Keratinocyte (primary cell): Measurements from ENCODE around the gene USP37. TPM values are rescaled to one million over a fixed set of nuclear protein-coding genes. Genes with fewer than 3 reads are reported as not detected.

ENCODE experiments used
- DNase-seq: peaks from one replicate; pipeline ENCODE4 v3.0.0-alpha.2; 2011; ENCODE audit warnings: low read depth, missing footprints, low spot score
- FAIRE-seq: peaks from 2 replicates; lab custom pipeline; 2011; peaks lifted over from hg19 to GRCh38; lab: Jason Lieb, UNC
- H2AFZ ChIP-seq: 2 replicates; pipeline ENCODE4 v1.6.0; 2012; ENCODE audit warnings: low read length, control low read depth, inconsistent platforms; ENCODE audit not compliant: control insufficient read depth
- H3K27ac ChIP-seq: 2 replicates; pipeline ENCODE4 v1.5.1; 2011; ENCODE audit warnings: low read length; ENCODE audit not compliant: control insufficient read depth, insufficient read depth
- H3K27me3 ChIP-seq: 3 replicates; pipeline ENCODE4 v1.6.0; 2011; ENCODE audit warnings: low read length; ENCODE audit not compliant: control insufficient read depth, insufficient read depth; ENCODE audit errors: extremely low read depth
- H3K36me3 ChIP-seq, 2 experiments: 2 replicates in 1 of 2; 3 replicates in 1 of 2; pipeline ENCODE4 v1.5.1; 2011; ENCODE audit warnings: low read length in 2 of 2, mild to moderate bottlenecking in 1 of 2; ENCODE audit not compliant: control insufficient read depth in 2 of 2, insufficient read depth in 2 of 2; ENCODE audit errors: extremely low read depth in 1 of 2
- H3K4me1 ChIP-seq: 3 replicates; pipeline ENCODE4 v1.5.1; 2011; ENCODE audit warnings: low read length; ENCODE audit not compliant: control insufficient read depth, insufficient read depth; ENCODE audit errors: extremely low read depth
- H3K4me2 ChIP-seq: 3 replicates; pipeline ENCODE4 v1.6.0; 2011; ENCODE audit warnings: low read depth, low read length; ENCODE audit not compliant: control insufficient read depth, insufficient read depth; ENCODE audit errors: extremely low read depth
- H3K4me3 ChIP-seq, 3 experiments: fragments of 200-600 bp in 1 of 3; sonication (generic) in 1 of 3; 2 replicates in 2 of 3; 3 replicates in 1 of 3; pipeline ENCODE4 v1.5.1; 2011 to 2016; ENCODE audit warnings: low read length in 3 of 3, mild to moderate bottlenecking in 3 of 3, control low read depth in 2 of 3, inconsistent platforms in 1 of 3, low read depth in 1 of 3, mixed read lengths in 1 of 3, mixed run types in 1 of 3, moderate library complexity in 1 of 3; ENCODE audit not compliant: control insufficient read depth in 2 of 3, insufficient read depth in 2 of 3; ENCODE audit errors: extremely low read depth in 1 of 3
- H3K79me2 ChIP-seq: 2 replicates; pipeline ENCODE4 v1.6.0; 2012; ENCODE audit warnings: low read length; ENCODE audit not compliant: control insufficient read depth, insufficient read depth
- H3K9ac ChIP-seq: 3 replicates; pipeline ENCODE4 v1.6.0; 2011; ENCODE audit warnings: low read length; ENCODE audit not compliant: control insufficient read depth, insufficient read depth; ENCODE audit errors: extremely low read depth
- H3K9me1 ChIP-seq: 3 replicates; pipeline ENCODE4 v1.6.0; 2011; ENCODE audit warnings: low read length; ENCODE audit not compliant: control insufficient read depth, insufficient read depth; ENCODE audit errors: extremely low read depth
- H3K9me3 ChIP-seq: 2 replicates; pipeline ENCODE4 v1.5.1; 2012; ENCODE audit warnings: low read depth, low read length; ENCODE audit not compliant: control insufficient read depth
- H4K20me1 ChIP-seq: 3 replicates; pipeline ENCODE4 v1.6.0; 2011; ENCODE audit warnings: low read length; ENCODE audit not compliant: control insufficient read depth, insufficient read depth; ENCODE audit errors: extremely low read depth
- CTCF ChIP-seq, 3 experiments: IDR thresholded peaks in 1 of 3; conservative IDR thresholded peaks in 1 of 3; optimal IDR thresholded peaks in 1 of 3; 2 replicates in 2 of 3; 3 replicates in 1 of 3; pipeline versions ENCODE3 to v1.5.1; 2011; ENCODE audit warnings: low read length in 3 of 3, mild to moderate bottlenecking in 3 of 3, moderate library complexity in 2 of 3, control low read depth in 1 of 3, inconsistent platforms in 1 of 3; ENCODE audit not compliant: insufficient read depth in 2 of 3; ENCODE audit errors: extremely low read depth in 1 of 3
- EZH2 ChIP-seq: IDR thresholded peaks from one replicate; pipeline ENCODE4 v1.6.1; 2012; ENCODE audit warnings: inconsistent platforms, mild to moderate bottlenecking, low read length, moderate library complexity
- dilution Hi-C: fragments of 300-500 bp; cut with MboI; formaldehyde crosslinking; loops from one replicate; pipeline ENCODE4 v1.7.0; 2020; ENCODE audit warnings: low sequenced_read_pairs; ENCODE audit not compliant: extremely low pct_ligation_motif_present
- polyA plus RNA-seq, 5 experiments: library from polyadenylated mRNA; depleted of rRNA in 3 of 5; stranded (reverse) in 3 of 5; stranded (forward) in 1 of 5; unstranded in 1 of 5; fragments of >200 nt; gene quantifications; 1 replicate in 1 of 5; 2 replicates in 3 of 5; 3 replicates in 1 of 5; pipeline versions ENCODE4 v1.2.1 to v1.2.3, GENCODE V29; 2011 to 2012; ENCODE audit warnings: missing spikeins in 2 of 5, low read depth in 1 of 5, low replicate concordance in 1 of 5

The USP37 gene
- polyA plus RNA-seq, 1 donor (not counting 4 experiments of a cell fraction or from before 2014, with no cell fraction given) = 4.2 TPM

GRCh38 chr2:218438596-218438995, 129.6 kb downstream of the USP37 start:
- no peak for TF ChIP-seq CTCF (optimal IDR thresholded peaks at IDR 0.05 in 1 of 3, IDR thresholded peaks at IDR 0.05 in 1 of 3, conservative IDR thresholded peaks at IDR 0.05 in 1 of 3; ENCODE audit: extremely low read depth in 1 of 3, insufficient read depth in 2 of 3, low read length in 3 of 3)
- TF ChIP-seq EZH2 = no peak
- Histone ChIP-seq H3K79me2 (no peaks in the 10 kb centered on the region), H3K36me3 (no peaks in the 10 kb centered on the region), H2AFZ (no peak overlapping the region), H3K4me3 (no peak overlapping the region), H3K4me1 (no peaks in the 10 kb centered on the region), H4K20me1 (no peaks in the 10 kb centered on the region), H3K4me2 (no peak overlapping the region), H3K27me3 (peaks cover 3% of the 10 kb centered on the region), H3K27ac (no peak overlapping the region), H3K9me3 (no peaks in the 10 kb centered on the region), H3K9ac (no peak overlapping the region), H3K9me1 (no peaks in the 10 kb centered on the region)
- FAIRE-seq (no peak), DNase-seq (no peak)
- dilution Hi-C loops = no loop called here

DNA sequence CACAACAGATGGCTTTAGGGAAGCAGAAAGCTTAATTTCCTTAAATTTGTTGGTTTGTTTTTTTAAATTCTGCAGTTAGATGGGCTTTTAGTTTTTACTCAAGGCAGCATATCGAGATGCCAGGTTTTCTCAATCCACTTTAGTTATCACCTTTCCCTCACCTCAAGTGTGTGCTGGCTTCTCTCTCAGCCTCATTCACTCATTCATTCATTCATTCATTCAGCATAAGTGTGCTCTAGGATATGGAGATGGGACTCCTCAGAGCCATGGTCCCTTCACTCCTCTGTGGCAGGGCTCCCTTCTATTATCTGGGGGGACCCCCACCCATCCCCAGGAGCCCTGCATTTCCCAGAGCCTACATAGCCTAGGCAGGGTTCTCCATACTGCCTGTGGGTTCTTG, 130.2 kb downstream of the USP37 start:
- Histone ChIP-seq H3K4me1 (no peaks in the 10 kb centered on the region), H3K9me1 (no peaks in the 10 kb centered on the region), H3K4me2 (no peak overlapping the region), H3K9me3 (no peaks in the 10 kb centered on the region), H3K9ac (no peak overlapping the region), H3K27me3 (peaks cover 3% of the 10 kb centered on the region), H4K20me1 (no peaks in the 10 kb centered on the region), H3K36me3 (no peaks in the 10 kb centered on the region), H3K27ac (no peak overlapping the region), H3K79me2 (no peaks in the 10 kb centered on the region), H2AFZ (no peak overlapping the region), H3K4me3 (no peak overlapping the region)
- DNase-seq = no peak
- FAIRE-seq = no peak
- no peak for TF ChIP-seq CTCF (optimal IDR thresholded peaks at IDR 0.05 in 1 of 3, IDR thresholded peaks at IDR 0.05 in 1 of 3, conservative IDR thresholded peaks at IDR 0.05 in 1 of 3; ENCODE audit: extremely low read depth in 1 of 3, insufficient read depth in 2 of 3, low read length in 3 of 3)
- no peak for TF ChIP-seq EZH2
- dilution Hi-C loops = no loop called here
